IPS-20b (cell line): ENCODE data around the gene SLPI.

Experiments used
- H3K27ac ChIP-seq: one replicate; pipeline ENCODE4 v1.5.1; 2013; ENCODE audit warnings: low read length
- H3K27me3 ChIP-seq: 2 replicates; pipeline ENCODE4 v1.6.1; 2013; ENCODE audit warnings: mild to moderate bottlenecking, low read length, inconsistent platforms; ENCODE audit not compliant: insufficient read depth
- H3K36me3 ChIP-seq: 2 replicates; pipeline ENCODE4 v1.6.1; 2013; ENCODE audit warnings: low read depth, mild to moderate bottlenecking, inconsistent platforms, low read length, moderate library complexity; ENCODE audit not compliant: insufficient read depth
- H3K4me1 ChIP-seq: 2 replicates; pipeline ENCODE4 v1.6.1; 2013; ENCODE audit warnings: mild to moderate bottlenecking, control low read depth, inconsistent platforms, low read length, moderate library complexity; ENCODE audit not compliant: insufficient read depth
- H3K4me3 ChIP-seq: 2 replicates; pipeline ENCODE4 v1.5.1; 2013; ENCODE audit warnings: mild to moderate bottlenecking, low read length, inconsistent platforms
- H3K9ac ChIP-seq: 2 replicates; pipeline ENCODE4 v1.6.1; 2013; ENCODE audit warnings: low read depth, mild to moderate bottlenecking, inconsistent platforms, low read length, moderate library complexity
- H3K9me3 ChIP-seq: 2 replicates; pipeline ENCODE4 v1.6.1; 2013; ENCODE audit warnings: mild to moderate bottlenecking, low read depth, low read length, inconsistent platforms; ENCODE audit not compliant: insufficient read depth

SLPI gene

GRCh38 chr20:45238139-45238538 lies 16.2 kb downstream of the SLPI start:
- Histone ChIP-seq H3K36me3 (no peaks in the 10 kb centered on the region), H3K4me1 (no peaks in the 10 kb centered on the region), H3K27me3 (no peaks in the 10 kb centered on the region)

GRCh38 chr20:45235995-45236394 lies 18.4 kb downstream of the SLPI start:
- Histone ChIP-seq H3K36me3 (no peaks in the 10 kb centered on the region), H3K9me3 (no peaks in the 10 kb centered on the region), H3K4me1 (no peaks in the 10 kb centered on the region), H3K27ac (no peak overlapping the region), H3K9ac (no peak overlapping the region), H3K4me3 (no peak overlapping the region), H3K27me3 (no peaks in the 10 kb centered on the region)

More at GRCh38 chr20:45238139-45238538, 16.2 kb downstream of the SLPI start:
- no peak overlapping the region for H3K4me3 ChIP-seq
- H3K9ac ChIP-seq = no peak overlapping the region
- no peak overlapping the region for H3K27ac ChIP-seq
- no peaks in the 10 kb centered on the region for H3K9me3 ChIP-seq

GRCh38 chr20:45230631-45231030 lies 23.7 kb downstream of the SLPI start:
- peaks cover 5% of the 10 kb centered on the region; the same call in 1 of the 2 replicates for H3K27me3 ChIP-seq
- H3K9ac ChIP-seq = no peak overlapping the region
- H3K4me1 ChIP-seq = no peaks in the 10 kb centered on the region
- H3K36me3 ChIP-seq = no peaks in the 10 kb centered on the region
- no peak overlapping the region for H3K27ac ChIP-seq
- no peaks in the 10 kb centered on the region for H3K9me3 ChIP-seq
- no peak overlapping the region for H3K4me3 ChIP-seq

GRCh38 chr20:45229264-45230056 lies 24.9 kb downstream of the SLPI start:
- H3K36me3 ChIP-seq = no peaks in the 10 kb centered on the region
- no peak overlapping the region for H3K9ac ChIP-seq
- H3K27me3 ChIP-seq = peaks cover 5% of the 10 kb centered on the region; the same call in 1 of the 2 replicates
- no peak overlapping the region for H3K27ac ChIP-seq
- no peaks in the 10 kb centered on the region for H3K4me1 ChIP-seq
- no peak overlapping the region for H3K4me3 ChIP-seq
- H3K9me3 ChIP-seq = no peaks in the 10 kb centered on the region

GRCh38 chr20:45226287-45226686 lies 28.1 kb downstream of the SLPI start:
- Histone ChIP-seq H3K36me3 (no peaks in the 10 kb centered on the region), H3K27me3 (peaks cover 5% of the 10 kb centered on the region; the same call in 1 of the 2 replicates), H3K9ac (no peak overlapping the region), H3K4me3 (no peak overlapping the region), H3K4me1 (no peaks in the 10 kb centered on the region), H3K27ac (no peak overlapping the region), H3K9me3 (no peaks in the 10 kb centered on the region)

GRCh38 chr20:45223136-45223535 lies 31.2 kb downstream of the SLPI start:
- Histone ChIP-seq H3K4me3 (no peak overlapping the region), H3K9me3 (no peaks in the 10 kb centered on the region)

GRCh38 chr20:45221076-45221475 lies 33.3 kb downstream of the SLPI start, which contains the start of gene SEMG2:
SEMG2 (plus strand) TSS chr20:45221373; CDS start chr20:45221390, 17 bp downstream.
- Histone ChIP-seq H3K4me1 (no peaks in the 10 kb centered on the region), H3K9me3 (no peaks in the 10 kb centered on the region), H3K27me3 (no peaks in the 10 kb centered on the region; the same call in 1 of the 2 replicates), H3K27ac (no peak within 1 kb of the TSS), H3K4me3 (no peak within 1 kb of the TSS), H3K9ac (no peak within 1 kb of the TSS), H3K36me3 (no peaks in the 10 kb centered on the region)

More at GRCh38 chr20:45223136-45223535, 31.2 kb downstream of the SLPI start:
- Histone ChIP-seq H3K36me3 (no peaks in the 10 kb centered on the region), H3K27me3 (peaks cover 5% of the 10 kb centered on the region; the same call in 1 of the 2 replicates), H3K27ac (no peak overlapping the region), H3K9ac (no peak overlapping the region), H3K4me1 (no peaks in the 10 kb centered on the region)

- Histone ChIP-seq H3K4me1 (no peaks in the 10 kb centered on the region), H3K9ac (no peak overlapping the region), H3K27ac (no peak overlapping the region), H3K9me3 (no peaks in the 10 kb centered on the region), H3K27me3 (no peaks in the 10 kb centered on the region; the same call in 1 of the 2 replicates), H3K36me3 (no peaks in the 10 kb centered on the region), H3K4me3 (no peak overlapping the region)
Measured at GRCh38 chr20:45218636-45219035, 35.7 kb downstream of the SLPI start.

GRCh38 chr20:45218124-45218523 lies 36.2 kb downstream of the SLPI start:
- Histone ChIP-seq H3K27ac (no peak overlapping the region), H3K4me3 (no peak overlapping the region), H3K36me3 (no peaks in the 10 kb centered on the region), H3K27me3 (no peaks in the 10 kb centered on the region; the same call in 1 of the 2 replicates), H3K9ac (no peak overlapping the region), H3K9me3 (no peaks in the 10 kb centered on the region), H3K4me1 (no peaks in the 10 kb centered on the region)

- no peak overlapping the region for H3K9ac ChIP-seq
- H3K27ac ChIP-seq = no peak overlapping the region
- H3K9me3 ChIP-seq = no peaks in the 10 kb centered on the region
- H3K4me3 ChIP-seq = no peak overlapping the region
- no peaks in the 10 kb centered on the region for H3K27me3 ChIP-seq
- no peaks in the 10 kb centered on the region for H3K36me3 ChIP-seq
- H3K4me1 ChIP-seq = peaks cover 22% of the 10 kb centered on the region; the same call in 1 of the 2 replicates
Measured at GRCh38 chr20:45212836-45213235, 41.5 kb downstream of the SLPI start.

- no peak overlapping the region for H3K4me3 ChIP-seq
- H3K36me3 ChIP-seq = no peaks in the 10 kb centered on the region
- no peaks in the 10 kb centered on the region for H3K27me3 ChIP-seq
- H3K9me3 ChIP-seq = no peaks in the 10 kb centered on the region
- H3K9ac ChIP-seq = no peak overlapping the region
- H3K4me1 ChIP-seq = peaks cover 25% of the 10 kb centered on the region; the same call in 1 of the 2 replicates
- H3K27ac ChIP-seq = no peak overlapping the region
Measured at GRCh38 chr20:45211569-45212474, 42.5 kb downstream of the SLPI start.
